AG09309 (cell line): ENCODE data around the gene PPP1R3C.

ENCODE experiments used
- DNase-seq: peaks from one replicate; pipeline ENCODE4 v3.0.0-alpha.2; 2010; ENCODE audit warnings: low read depth
- H3K4me3 ChIP-seq: 2 replicates; pipeline ENCODE4 v1.5.1; 2011; ENCODE audit warnings: mild to moderate bottlenecking, low read depth, low read length, moderate library complexity; ENCODE audit not compliant: control insufficient read depth
- CTCF ChIP-seq: IDR thresholded peaks from 2 replicates; pipeline ENCODE4 v1.5.1; 2011; ENCODE audit warnings: mild to moderate bottlenecking, low read depth, low read length, inconsistent platforms; ENCODE audit not compliant: insufficient read depth, control insufficient read depth; ENCODE audit errors: missing control alignments

Gene PPP1R3C

DNA sequence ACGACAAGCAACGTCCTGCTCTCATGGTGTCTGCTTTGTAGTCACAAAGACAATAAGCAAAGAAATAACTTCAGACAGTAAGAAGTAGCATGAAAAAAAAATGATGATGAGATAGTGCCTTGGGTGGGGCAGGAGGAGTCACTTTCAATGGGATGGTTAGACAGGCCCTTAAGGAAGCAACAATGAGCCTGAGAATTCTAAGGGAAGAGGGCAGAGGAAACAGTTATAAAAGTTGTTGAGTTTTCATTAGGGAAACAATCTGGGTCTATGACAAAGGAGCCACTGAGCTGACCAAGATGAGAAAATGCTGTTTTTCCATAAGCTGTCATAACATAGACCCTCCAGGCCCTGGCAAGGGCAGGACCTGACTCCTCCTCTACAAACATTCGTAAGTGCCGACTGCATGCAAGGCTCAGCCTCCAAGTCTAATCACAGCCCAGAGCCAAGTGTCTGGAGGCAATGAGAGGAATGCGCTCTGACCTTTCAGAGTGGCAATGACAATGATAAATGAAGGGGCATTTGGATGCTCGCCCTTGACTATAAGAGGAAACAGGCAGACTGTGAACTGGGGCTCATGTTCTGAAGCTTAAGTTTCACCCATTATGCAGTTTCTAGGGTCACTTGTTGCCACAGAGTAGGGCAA lies 43.7 kb downstream of the PPP1R3C start:
- DNase-seq, result no peak
- no peak for TF ChIP-seq CTCF
- H3K4me3 ChIP-seq, result no peak overlapping the region

DNA sequence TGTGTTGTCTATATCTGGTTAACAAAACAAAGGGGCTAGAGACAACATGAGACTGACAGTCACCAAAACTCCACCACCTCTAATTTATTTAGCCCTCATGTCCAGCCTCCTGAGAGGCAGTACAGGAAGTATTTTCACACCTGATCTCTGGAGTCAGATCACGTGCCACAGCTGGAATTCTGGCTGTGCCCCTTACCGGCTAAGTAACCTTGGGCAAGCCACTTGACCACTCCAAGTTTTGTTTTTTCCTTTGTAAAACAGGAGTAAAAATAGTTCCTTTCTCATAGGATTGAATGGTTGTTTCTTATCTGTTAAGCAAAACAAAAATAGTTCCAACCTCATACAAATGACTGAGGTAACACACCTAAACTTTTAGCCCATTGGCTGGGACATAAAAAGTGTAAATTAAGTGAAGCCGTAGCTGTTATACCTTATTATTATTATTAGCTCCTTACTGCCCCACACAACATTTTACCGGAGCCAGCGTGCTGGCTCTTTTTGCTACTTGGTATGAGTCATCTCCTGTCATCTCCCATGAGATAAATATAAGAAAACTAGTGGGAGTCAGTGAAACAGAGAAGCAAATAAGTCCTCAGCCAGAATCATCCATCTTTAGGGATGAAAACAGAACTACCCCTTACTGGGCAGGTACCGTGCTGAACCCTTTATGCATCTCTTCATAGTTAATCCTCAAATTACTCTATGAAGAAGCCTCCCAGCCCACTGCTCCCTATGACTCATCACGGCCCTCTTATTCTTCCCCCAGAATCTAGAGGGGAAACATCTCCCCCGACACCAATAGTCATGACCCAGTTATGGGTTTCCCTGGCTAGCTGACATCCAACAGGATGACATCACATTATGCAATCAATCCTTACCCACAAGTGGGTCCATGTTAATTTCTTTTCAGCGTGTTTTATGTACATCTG lies 44.9 kb downstream of the PPP1R3C start:
- DNase-seq, result peak; percentile 32
- no peak for TF ChIP-seq CTCF
- no peak overlapping the region for H3K4me3 ChIP-seq

- TF ChIP-seq CTCF, result no peak
- no peak for DNase-seq
- H3K4me3 ChIP-seq, result no peak overlapping the region
These were observed 50.7 kb downstream of the PPP1R3C start for GRCh38 chr10:91582153-91582554.

DNA sequence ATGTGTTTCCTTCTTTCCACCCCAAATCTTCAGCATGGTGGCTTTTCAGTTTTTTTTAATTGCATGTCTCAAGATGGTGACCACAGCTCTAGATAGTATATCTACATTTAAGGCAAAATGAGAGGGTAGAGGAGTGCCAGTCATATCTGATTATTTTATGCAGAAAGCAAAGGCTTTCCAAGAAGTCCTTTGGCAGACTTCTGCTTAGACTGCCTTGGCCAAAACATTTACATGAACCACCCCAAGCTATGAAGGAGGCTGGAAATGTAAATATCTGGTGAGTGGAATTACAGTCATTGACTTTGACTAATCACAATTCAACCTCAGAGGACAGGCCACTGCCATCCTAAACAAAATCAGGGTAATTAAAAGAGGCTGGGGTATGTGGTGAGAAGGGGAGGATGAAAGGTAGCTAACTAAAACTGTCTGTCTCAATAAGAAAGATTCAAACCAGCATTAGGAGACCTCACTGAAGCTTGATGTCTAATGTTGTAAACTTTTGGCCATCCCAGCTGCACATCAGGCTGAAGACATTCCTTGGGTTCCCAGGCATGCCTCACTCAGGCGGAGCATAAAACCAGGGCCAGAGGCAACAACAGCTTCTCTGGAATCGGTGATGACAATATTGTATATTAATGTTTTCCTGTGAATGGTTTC lies 53.4 kb downstream of the PPP1R3C start:
- no peak overlapping the region for H3K4me3 ChIP-seq
- no peak for DNase-seq
- TF ChIP-seq CTCF, result no peak
